D721Med (cell line): Measurements from ENCODE around the gene UBASH3A.

ENCODE experiments used
- DNase-seq: peaks from one replicate; pipeline ENCODE4 v3.0.0; 2011; ENCODE audit warnings: low spot score; ENCODE audit not compliant: insufficient read length
- FAIRE-seq: peaks from 2 replicates; lab custom pipeline; 2011; peaks lifted over from hg19 to GRCh38; lab: Jason Lieb, UNC
- CTCF ChIP-seq: IDR thresholded peaks from 2 replicates; pipeline ENCODE4 v1.5.1; 2012; ENCODE audit warnings: mild to moderate bottlenecking, control low read depth; ENCODE audit not compliant: insufficient read depth; ENCODE audit errors: missing control alignments

Gene UBASH3A

GRCh38 chr21:42384989-42385388 is 18.7 kb upstream of the UBASH3A start:
- no peak for TF ChIP-seq CTCF
- no peak for DNase-seq
- no peak for FAIRE-seq

GRCh38 chr21:42385619-42386018 is 18.1 kb upstream of the UBASH3A start:
- no peak for FAIRE-seq
- no peak for DNase-seq
- TF ChIP-seq CTCF, result no peak

- FAIRE-seq, result no peak
- DNase-seq, result no peak
- no peak for TF ChIP-seq CTCF
Observed at GRCh38 chr21:42386034-42386591, 17.6 kb upstream of the UBASH3A start.

- FAIRE-seq (no peak), DNase-seq (no peak)
- no peak for TF ChIP-seq CTCF
Observed at GRCh38 chr21:42387164-42387563, 16.5 kb upstream of the UBASH3A start.

GRCh38 chr21:42387843-42388340 is 15.8 kb upstream of the UBASH3A start:
- TF ChIP-seq CTCF, result no peak
- FAIRE-seq (no peak), DNase-seq (no peak)

GRCh38 chr21:42388740-42389448 is 14.8 kb upstream of the UBASH3A start:
- DNase-seq (no peak), FAIRE-seq (no peak)
- no peak for TF ChIP-seq CTCF

- FAIRE-seq, result no peak
- no peak for DNase-seq
- no peak for TF ChIP-seq CTCF
Observed at GRCh38 chr21:42389449-42389835, 14.3 kb upstream of the UBASH3A start.
